Measurements from ENCODE around the gene DYRK1A. TPM values are rescaled to one million over a fixed set of nuclear protein-coding genes. Genes with fewer than 3 reads are reported as not detected.

The DYRK1A gene
- total and polyA plus RNA-seq, 2 of the 13 experiments (the other 11 are each of a cell fraction or from before 2014, with no cell fraction given), result 24.6 to 34.2 TPM

- Histone ChIP-seq H3K9ac (ENCODE audit: insufficient read depth, low read depth, low read length) (no peak overlapping the region), H3K79me2 (ENCODE audit: insufficient read depth, low read length) (no peaks in the 10 kb centered on the region), H4K20me1 (ENCODE audit: insufficient read depth, low read length) (no peaks in the 10 kb centered on the region), H3K4me1 (ENCODE audit: insufficient read depth, low read length) (peaks cover 16% of the 10 kb centered on the region), H3K36me3 (replicated peaks in 1 of 2; ENCODE audit: control insufficient read depth in 1 of 2, insufficient read depth in 2 of 2, low read length in 2 of 2) (no peaks in the 10 kb centered on the region), H3K27me3 (ENCODE audit: control insufficient read depth in 1 of 2, insufficient read depth in 2 of 2, low read length in 2 of 2) (no peaks in the 10 kb centered on the region), H2AFZ (ENCODE audit: low read length) (no peak overlapping the region), H3K4me2 (ENCODE audit: low read depth, low read length) (no peak overlapping the region), H3K9me3 (ENCODE audit: low read length) (no peaks in the 10 kb centered on the region), H3K27ac (ENCODE audit: extremely low read length, insufficient read depth, low read length) (no peak overlapping the region), H3K4me3 (replicated peaks in 1 of 3; ENCODE audit: insufficient read depth in 1 of 3, low read depth in 2 of 3, low read length in 3 of 3) (no peak overlapping the region)
- ChIA-PET CTCF (ENCODE audit: low intra/inter-chr PET ratio, low total read pairs) (no interaction called here), POLR2A (interaction anchor here (1.2 to 1.4 kb wide), 2 partner anchors 28 to 71 kb away, joined by 6 to 11 read pairs; partner anchors contain the start of gene VPS26C)
- in situ Hi-C loops (cut with HindIII; ENCODE audit: extremely low pct_ligation_motif_present, low pct_unique_long_range_greater_than_20kb) (no loop called here), intact Hi-C loops (cut with micrococcal nuclease; ENCODE audit: unreplicated experiment) (no loop called here)
- DNase-seq (ENCODE audit: low spot score) (no peak), FAIRE-seq (no peak), ATAC-seq (no peak)
- BruUV-seq (replicated peaks), result no TSS peak
- 51% methylated on average over 2 of the region's 2 CpGs for WGBS (ENCODE audit: low lambda C conversion rate)
- TF ChIP-seq HNRNPH1 (optimal IDR thresholded peaks at IDR 0.05; ENCODE audit: low read depth, low read length) (no peak), MAFK (conservative IDR thresholded peaks at IDR 0.05 in 1 of 2, IDR thresholded peaks at IDR 0.05 in 1 of 2; ENCODE audit: low read length in 2 of 2) (peak in 1 of 2 experiments; percentile 18; a peak in 1 of 4 replicates), ZNF232 (CRISPR knock-in tag; IDR thresholded peaks at IDR 0.05; ENCODE audit: borderline replicate concordance) (no peak), HIVEP1 (CRISPR knock-in tag; IDR thresholded peaks at IDR 0.05) (no peak)
Measured at GRCh38 chr21:37337831-37338230, 28.7 kb upstream of the DYRK1A start.

GRCh38 chr21:37338671-37339551, 27.7 kb upstream of the DYRK1A start:
- no peaks in the 10 kb centered on the region; a peak in 1 of 5 replicates for H3K27me3 ChIP-seq (ENCODE audit: control insufficient read depth in 1 of 2, insufficient read depth in 2 of 2, low read length in 2 of 2)
- H3K36me3 ChIP-seq (replicated peaks in 1 of 2; ENCODE audit: control insufficient read depth in 1 of 2, insufficient read depth in 2 of 2, low read length in 2 of 2), result no peaks in the 10 kb centered on the region
- H3K27ac ChIP-seq (ENCODE audit: extremely low read length, insufficient read depth, low read length), result no peak overlapping the region
- H3K9me3 ChIP-seq (ENCODE audit: low read length), result no peaks in the 10 kb centered on the region
- intact Hi-C loops (cut with micrococcal nuclease; ENCODE audit: unreplicated experiment) (no loop called here), in situ Hi-C loops (cut with HindIII; ENCODE audit: extremely low pct_ligation_motif_present, low pct_unique_long_range_greater_than_20kb) (no loop called here)
- peak overlapping the region; percentile 64 for H3K4me2 ChIP-seq (ENCODE audit: low read depth, low read length)
- CTCF ChIA-PET (ENCODE audit: low intra/inter-chr PET ratio, low total read pairs), result no interaction called here
- H3K79me2 ChIP-seq (ENCODE audit: insufficient read depth, low read length), result no peaks in the 10 kb centered on the region
- no TSS peak for BruUV-seq (replicated peaks)
- H4K20me1 ChIP-seq (ENCODE audit: insufficient read depth, low read length), result no peaks in the 10 kb centered on the region
- POLR2A ChIA-PET, result interaction anchor here (1.2 to 1.4 kb wide), 2 partner anchors 27 to 72 kb away, joined by 6 to 11 read pairs; partner anchors contain the start of gene VPS26C
- H3K9ac ChIP-seq (ENCODE audit: insufficient read depth, low read depth, low read length), result no peak overlapping the region
- peaks cover 16% of the 10 kb centered on the region for H3K4me1 ChIP-seq (ENCODE audit: insufficient read depth, low read length)
- ATAC-seq (peak; percentile 90), DNase-seq (ENCODE audit: low spot score) (peak; percentile 79), FAIRE-seq (peak; percentile 54)
- H2AFZ ChIP-seq (ENCODE audit: low read length), result peak overlapping the region; percentile 30
- H3K4me3 ChIP-seq (replicated peaks in 1 of 3; ENCODE audit: insufficient read depth in 1 of 3, low read depth in 2 of 3, low read length in 3 of 3), result no peak overlapping the region; a peak in 1 of 6 replicates
- 2% methylated on average over 11 of the region's 11 CpGs for WGBS (ENCODE audit: low lambda C conversion rate)
- TF ChIP-seq POLR2A (IDR thresholded peaks at IDR 0.05; ENCODE audit: insufficient read depth in 1 of 2, low read depth in 2 of 2, low read length in 2 of 2), result no peak
- peak; percentile 75; the same call in 1 of the 2 replicates for TF ChIP-seq HOMEZ (CRISPR knock-in tag; IDR thresholded peaks at IDR 0.05; ENCODE audit: low read depth)
- TF ChIP-seq PRDM15 (CRISPR knock-in tag; IDR thresholded peaks at IDR 0.05), result no peak
- TF ChIP-seq SALL1 (CRISPR knock-in tag; IDR thresholded peaks at IDR 0.05), result 0 out of 2 replicates have a peak, but pooled peaks have one; percentile 13
